ENCODE measurements around the gene ARR3. TPM values are rescaled to one million over a fixed set of nuclear protein-coding genes. Genes with fewer than 3 reads are reported as not detected.

ARR3 gene
- total RNA-seq, 3 donors from 2014 or later = 0.60 to 1.2 TPM; not detected in 1

GRCh38 chrX:70252491-70252890 is 15.6 kb upstream of the ARR3 start:
- no peak for TF ChIP-seq CTCF (IDR thresholded peaks at IDR 0.05)
- no peaks in the 10 kb centered on the region for H3K9me3 ChIP-seq
- H3K4me1 ChIP-seq (ENCODE audit: low read depth) = no peaks in the 10 kb centered on the region
- DNase-seq (no peak), ATAC-seq (no peak)
- intact Hi-C loops (cut with DNase I, micrococcal nuclease) = no loop called here
- no peaks in the 10 kb centered on the region for H3K36me3 ChIP-seq (ENCODE audit: low read depth)
- no peak overlapping the region for H3K4me3 ChIP-seq

GRCh38 chrX:70253377-70254062 is 14.6 kb upstream of the ARR3 start:
- TF ChIP-seq CTCF (IDR thresholded peaks at IDR 0.05) = no peak
- no peaks in the 10 kb centered on the region for H3K4me1 ChIP-seq (ENCODE audit: low read depth)
- H3K36me3 ChIP-seq (ENCODE audit: low read depth) = no peaks in the 10 kb centered on the region
- DNase-seq = no peak
- intact Hi-C loops (cut with DNase I, micrococcal nuclease) = no loop called here
- no peaks in the 10 kb centered on the region for H3K9me3 ChIP-seq
- no peak overlapping the region for H3K4me3 ChIP-seq
- ATAC-seq = no peak

GRCh38 chrX:70254063-70254400 is 14.1 kb upstream of the ARR3 start:
- ATAC-seq = no peak
- intact Hi-C loops (cut with DNase I, micrococcal nuclease) = no loop called here

GRCh38 chrX:70254909-70255308 is 13.2 kb upstream of the ARR3 start:
- no peak for ATAC-seq
- H3K9me3 ChIP-seq = no peaks in the 10 kb centered on the region
- TF ChIP-seq CTCF (IDR thresholded peaks at IDR 0.05) = no peak
- H3K4me3 ChIP-seq = no peak overlapping the region
- intact Hi-C loops (cut with DNase I, micrococcal nuclease) = no loop called here
- DNase-seq = no peak
- no peaks in the 10 kb centered on the region for H3K4me1 ChIP-seq (ENCODE audit: low read depth)
- H3K36me3 ChIP-seq (ENCODE audit: low read depth) = no peaks in the 10 kb centered on the region

More at GRCh38 chrX:70254063-70254400, 14.1 kb upstream of the ARR3 start:
- no peak for TF ChIP-seq CTCF (IDR thresholded peaks at IDR 0.05)
- H3K36me3 ChIP-seq (ENCODE audit: low read depth) = no peaks in the 10 kb centered on the region
- H3K9me3 ChIP-seq = no peaks in the 10 kb centered on the region
- DNase-seq = no peak
- H3K4me1 ChIP-seq (ENCODE audit: low read depth) = no peaks in the 10 kb centered on the region
- no peak overlapping the region for H3K4me3 ChIP-seq

GRCh38 chrX:70255452-70255851 is 12.7 kb upstream of the ARR3 start:
- TF ChIP-seq CTCF (IDR thresholded peaks at IDR 0.05) = no peak
- no peaks in the 10 kb centered on the region for H3K36me3 ChIP-seq (ENCODE audit: low read depth)
- no peak for ATAC-seq
- no peak for DNase-seq
- no peak overlapping the region for H3K4me3 ChIP-seq
- H3K9me3 ChIP-seq = no peaks in the 10 kb centered on the region
- H3K4me1 ChIP-seq (ENCODE audit: low read depth) = no peaks in the 10 kb centered on the region
- intact Hi-C loops (cut with DNase I, micrococcal nuclease) = no loop called here
